K562 (cell line): ENCODE results near the gene ATP7B. TPM values are rescaled to one million over a fixed set of nuclear protein-coding genes. Genes with fewer than 3 reads are reported as not detected.

Source experiments
- ARID1B ChIP-seq: fragments of 450-650 bp; IDR thresholded peaks from 2 replicates; pipeline ENCODE4 v1.6.1; 2016; ENCODE audit warnings: antibody characterized with exemption, mild to moderate bottlenecking, inconsistent platforms
- CTBP1 ChIP-seq: fragments of 450-650 bp; IDR thresholded peaks from 2 replicates; pipeline ENCODE4 v1.6.1; 2016; ENCODE audit warnings: borderline replicate concordance
- CXXC5 ChIP-seq: fragments of 250-450 bp; sonication (Bioruptor Pico); IDR thresholded peaks from 2 replicates; pipeline ENCODE4 v1.8.0; 2022; ENCODE audit warnings: inconsistent platforms, mild to moderate bottlenecking, moderate library complexity
- DACH1 ChIP-seq: fragments of 450-650 bp; IDR thresholded peaks from 2 replicates; pipeline ENCODE4 v1.6.1; 2018; ENCODE audit not compliant: partially characterized antibody
- ETV5 ChIP-seq: sonication (generic); formaldehyde crosslinking; IDR thresholded peaks from 2 replicates; pipeline ENCODE4 v1.4.0; 2020; ENCODE audit warnings: low read depth, mild to moderate bottlenecking, missing genetic modification reagents
- HSF4 ChIP-seq: fragments of 250-450 bp; sonication (Bioruptor Pico); IDR thresholded peaks from 2 replicates; pipeline ENCODE4 v2.1.2; 2022; ENCODE audit warnings: mild to moderate bottlenecking, moderate library complexity, borderline replicate concordance
- ILK ChIP-seq: fragments of 450-650 bp; IDR thresholded peaks from 2 replicates; pipeline ENCODE4 v1.6.1; 2016; ENCODE audit warnings: missing genetic modification characterization, low read depth, mild to moderate bottlenecking, missing compliant biosample characterization, moderate library complexity, borderline replicate concordance
- KDM5B ChIP-seq: fragments of 200-600 bp; sonication (generic); IDR thresholded peaks from 2 replicates; pipeline ENCODE4 v1.6.1; 2012; ENCODE audit warnings: low read depth, mild to moderate bottlenecking, moderate library complexity, low read length, control low read depth, inconsistent platforms; ENCODE audit not compliant: insufficient replicate concordance
- LEF1 ChIP-seq: fragments of 450-650 bp; IDR thresholded peaks from 2 replicates; pipeline ENCODE4 v1.6.1; 2016; ENCODE audit warnings: mild to moderate bottlenecking
- NCOA2 ChIP-seq, 2 experiments: fragments of 450-650 bp; IDR thresholded peaks; 2 replicates each; pipeline ENCODE4 v1.6.1; 2018; ENCODE audit warnings: mild to moderate bottlenecking in 2 of 2, moderate library complexity in 1 of 2; ENCODE audit not compliant: partially characterized antibody in 2 of 2
- NEUROD1 ChIP-seq: fragments of 150-350 bp; IDR thresholded peaks from 2 replicates; pipeline ENCODE4 v1.6.1; 2014; ENCODE audit warnings: borderline replicate concordance, low read length, low read depth; ENCODE audit not compliant: partially characterized antibody
- NR2F6 ChIP-seq: fragments of 450-650 bp; formaldehyde crosslinking; IDR thresholded peaks from 2 replicates; pipeline ENCODE4 v1.4.0; 2020; ENCODE audit warnings: mild to moderate bottlenecking
- RHOXF2B ChIP-seq: fragments of 250-450 bp; sonication (Bioruptor Pico); conservative IDR thresholded peaks from 2 replicates; pipeline ENCODE4 v1.5.1; 2021
- SP1 ChIP-seq: sonication (generic); formaldehyde crosslinking; IDR thresholded peaks from 2 replicates; pipeline ENCODE4 v1.8.1; 2022; ENCODE audit warnings: mild to moderate bottlenecking, missing genetic modification reagents
- SRSF7 ChIP-seq: fragments of 200-400 bp; formaldehyde crosslinking; optimal IDR thresholded peaks from 2 replicates; pipeline ENCODE3; 2017; ENCODE audit warnings: mild to moderate bottlenecking, low read depth, low read length
- TAF7 ChIP-seq: fragments of 450-650 bp; IDR thresholded peaks from 2 replicates; pipeline ENCODE4 v1.6.1; 2016; ENCODE audit warnings: missing genetic modification characterization, missing compliant biosample characterization
- TBP ChIP-seq: optimal IDR thresholded peaks from 2 replicates; pipeline ENCODE3; 2011; ENCODE audit warnings: low read depth, low read length, improper control_type of control experiment
- WHSC1 ChIP-seq: IDR thresholded peaks from one replicate; pipeline ENCODE4 v1.6.1; 2012; ENCODE audit warnings: low read length, control low read depth, inconsistent platforms
- ZBTB2 ChIP-seq: fragments of 450-650 bp; IDR thresholded peaks from 2 replicates; pipeline ENCODE4 v1.6.1; 2016; ENCODE audit warnings: antibody characterized with exemption
- ZNF12 ChIP-seq: sonication (generic); formaldehyde crosslinking; IDR thresholded peaks from 2 replicates; pipeline ENCODE4 v1.4.0; 2020; ENCODE audit warnings: mild to moderate bottlenecking, missing genetic modification reagents
- ZNF551 ChIP-seq: fragments of 250-450 bp; sonication (Bioruptor Pico); IDR thresholded peaks from 2 replicates; pipeline ENCODE4 v1.5.0; 2021; ENCODE audit warnings: mild to moderate bottlenecking, moderate library complexity
- ZNF609 ChIP-seq: sonication (generic); formaldehyde crosslinking; IDR thresholded peaks from 2 replicates; pipeline ENCODE4 v1.8.1; 2023; ENCODE audit warnings: missing genetic modification reagents, mild to moderate bottlenecking, borderline replicate concordance
- ZNF76 ChIP-seq: fragments of 250-450 bp; sonication (Bioruptor Pico); IDR thresholded peaks from 2 replicates; pipeline ENCODE4 v1.4.0; 2020; ENCODE audit warnings: mild to moderate bottlenecking, moderate library complexity, borderline replicate concordance
- polyA plus RNA-seq, 8 experiments: library from polyadenylated mRNA; depleted of rRNA in 4 of 8; stranded (reverse) in 5 of 8; unstranded in 3 of 8; fragments of >200 nt; fragmentation: Nextera tagmentation in 2 of 8; fragmentation: Illumina TruSeq in 1 of 8; extraction: Ambion mirVana in 2 of 8; extraction: Trizol in 1 of 8; gene quantifications; 2 replicates each; pipeline versions ENCODE4 v1.2.1 to v1.2.3, GENCODE V29; 2011 to 2014; ENCODE audit warnings: inconsistent platforms in 1 of 8, missing spikeins in 1 of 8
- total RNA-seq, 7 experiments: library from RNA; depleted of rRNA in 6 of 7; stranded (reverse); fragments of >200 nt in 6 of 7; fragmentation: Illumina TruSeq in 2 of 7; extraction: Trizol in 2 of 7; gene quantifications; 2 replicates each; pipeline versions ENCODE4 v1.2.1 to v1.2.3, GENCODE V29; 2011 to 2021; ENCODE audit warnings: low replicate concordance in 1 of 7
- TF ChIP-seq, protein P1 (sequence below): fragments of 450-650 bp; formaldehyde crosslinking; IDR thresholded peaks from 2 replicates; pipeline ENCODE4 v1.4.0; 2020; ENCODE audit warnings: mild to moderate bottlenecking, moderate library complexity

The ATP7B gene
- total and polyA plus RNA-seq, 9 of the 15 experiments (the other 6 are each of a cell fraction or from before 2014, with no cell fraction given), result 1.1 to 20.4 (median 8.5) TPM

DNA sequence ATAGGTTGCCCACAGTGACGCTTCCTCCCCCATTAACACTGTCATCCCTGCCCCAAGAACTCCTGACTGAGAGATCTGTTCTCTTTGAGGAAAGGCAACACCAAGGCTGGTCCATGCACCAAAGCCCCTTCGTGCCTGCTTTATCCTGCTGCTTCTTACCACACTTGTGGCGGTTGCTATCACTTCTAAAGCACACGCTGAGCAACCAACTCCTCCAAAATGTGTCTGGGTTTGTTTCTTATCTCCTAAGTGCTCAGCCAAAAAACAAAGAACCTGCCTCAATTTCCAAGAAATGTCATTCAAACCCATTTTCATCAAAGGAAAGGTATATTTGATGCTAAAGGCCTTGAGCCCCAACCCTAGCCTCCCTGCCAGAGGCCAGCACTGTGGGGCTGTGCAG is 14.6 kb downstream of the ATP7B start (continued):
- TF ChIP-seq NCOA2 (IDR thresholded peaks at IDR 0.05; ENCODE audit: partially characterized antibody in 2 of 2) (no peak), ZNF76 (CRISPR knock-in tag) (no peak), ZNF12 (CRISPR knock-in tag) (no peak), ZBTB2 (no peak), ZNF551 (CRISPR knock-in tag) (no peak), CTBP1 (no peak), SRSF7 (no peak), WHSC1 (no peak), ETV5 (CRISPR knock-in tag) (no peak), NEUROD1 (no peak), DACH1 (no peak), ARID1B (peak; percentile 28; the same call in 1 of the 2 replicates), SP1 (CRISPR knock-in tag) (no peak), LEF1 (no peak), ZNF609 (CRISPR knock-in tag) (no peak), TBP (no peak), CXXC5 (CRISPR knock-in tag) (no peak), NR2F6 (no peak), HSF4 (no peak), RHOXF2B (CRISPR knock-in tag) (no peak), TAF7 (tag) (no peak), KDM5B (no peak), ILK (tag) (no peak)
- TF ChIP-seq, protein P1, sequence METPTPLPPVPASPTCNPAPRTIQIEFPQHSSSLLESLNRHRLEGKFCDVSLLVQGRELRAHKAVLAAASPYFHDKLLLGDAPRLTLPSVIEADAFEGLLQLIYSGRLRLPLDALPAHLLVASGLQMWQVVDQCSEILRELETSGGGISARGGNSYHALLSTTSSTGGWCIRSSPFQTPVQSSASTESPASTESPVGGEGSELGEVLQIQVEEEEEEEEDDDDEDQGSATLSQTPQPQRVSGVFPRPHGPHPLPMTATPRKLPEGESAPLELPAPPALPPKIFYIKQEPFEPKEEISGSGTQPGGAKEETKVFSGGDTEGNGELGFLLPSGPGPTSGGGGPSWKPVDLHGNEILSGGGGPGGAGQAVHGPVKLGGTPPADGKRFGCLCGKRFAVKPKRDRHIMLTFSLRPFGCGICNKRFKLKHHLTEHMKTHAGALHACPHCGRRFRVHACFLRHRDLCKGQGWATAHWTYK (CRISPR knock-in tag), result no peak
